Nephron (organoid): ENCODE results near the gene COL4A3.

Experiments used
- H3K27ac Mint-ChIP-seq, 3 experiments: 2 replicates each; pipeline ENCODE4 v1.8.0; 2020; ENCODE audit warnings: mixed read lengths in 3 of 3, mild to moderate bottlenecking in 2 of 3, moderate library complexity in 1 of 3
- H3K27me3 Mint-ChIP-seq: 2 replicates; pipeline ENCODE4 v1.8.0; 2021; ENCODE audit warnings: low read depth, mild to moderate bottlenecking, moderate library complexity, mixed read lengths
- H3K36me3 Mint-ChIP-seq: 2 replicates; pipeline ENCODE4 v1.8.0; 2020; ENCODE audit warnings: low read depth, mixed read lengths
- H3K4me1 Mint-ChIP-seq: 2 replicates; pipeline ENCODE4 v1.8.0; 2020; ENCODE audit warnings: mixed read lengths
- H3K4me3 Mint-ChIP-seq, 3 experiments: 2 replicates each; pipeline ENCODE4 v1.8.0; 2020; ENCODE audit warnings: mild to moderate bottlenecking in 3 of 3, mixed read lengths in 3 of 3, moderate library complexity in 2 of 3
- H3K9me3 Mint-ChIP-seq: 2 replicates; pipeline ENCODE4 v1.8.0; 2020; ENCODE audit warnings: mixed read lengths
- TF ChIP-seq, protein P1 (sequence below), 3 experiments: fragments of 200-600 bp; sonication (generic); IDR thresholded peaks; one replicate each; pipeline ENCODE4 v1.5.0; 2021; ENCODE audit warnings: antibody characterized with exemption in 3 of 3; ENCODE audit not compliant: unreplicated experiment in 3 of 3

COL4A3 gene

GRCh38 chr2:227180770-227181169, 16.3 kb downstream of the COL4A3 start:
- Mint-ChIP-seq H3K4me1 (peaks cover 9% of the 10 kb centered on the region), H3K27me3 (peaks cover 4% of the 10 kb centered on the region), H3K27ac (peak overlapping the region; percentile 79 to 88 (median 87)), H3K4me3 (peak overlapping the region in 1 of 3 experiments; percentile 7), H3K36me3 (no peaks in the 10 kb centered on the region), H3K9me3 (peaks cover under 1% of the 10 kb centered on the region)
- TF ChIP-seq, protein P1, sequence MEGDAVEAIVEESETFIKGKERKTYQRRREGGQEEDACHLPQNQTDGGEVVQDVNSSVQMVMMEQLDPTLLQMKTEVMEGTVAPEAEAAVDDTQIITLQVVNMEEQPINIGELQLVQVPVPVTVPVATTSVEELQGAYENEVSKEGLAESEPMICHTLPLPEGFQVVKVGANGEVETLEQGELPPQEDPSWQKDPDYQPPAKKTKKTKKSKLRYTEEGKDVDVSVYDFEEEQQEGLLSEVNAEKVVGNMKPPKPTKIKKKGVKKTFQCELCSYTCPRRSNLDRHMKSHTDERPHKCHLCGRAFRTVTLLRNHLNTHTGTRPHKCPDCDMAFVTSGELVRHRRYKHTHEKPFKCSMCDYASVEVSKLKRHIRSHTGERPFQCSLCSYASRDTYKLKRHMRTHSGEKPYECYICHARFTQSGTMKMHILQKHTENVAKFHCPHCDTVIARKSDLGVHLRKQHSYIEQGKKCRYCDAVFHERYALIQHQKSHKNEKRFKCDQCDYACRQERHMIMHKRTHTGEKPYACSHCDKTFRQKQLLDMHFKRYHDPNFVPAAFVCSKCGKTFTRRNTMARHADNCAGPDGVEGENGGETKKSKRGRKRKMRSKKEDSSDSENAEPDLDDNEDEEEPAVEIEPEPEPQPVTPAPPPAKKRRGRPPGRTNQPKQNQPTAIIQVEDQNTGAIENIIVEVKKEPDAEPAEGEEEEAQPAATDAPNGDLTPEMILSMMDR (IDR thresholded peaks at IDR 0.05; ENCODE audit: unreplicated experiment in 3 of 3) = no peak

- peaks cover 3% of the 10 kb centered on the region for H3K9me3 Mint-ChIP-seq
- H3K27ac Mint-ChIP-seq = peak overlapping the region; percentile 90 to 92 (median 90)
- H3K36me3 Mint-ChIP-seq = no peaks in the 10 kb centered on the region
- H3K27me3 Mint-ChIP-seq = peaks cover 4% of the 10 kb centered on the region
- TF ChIP-seq, protein P1 (IDR thresholded peaks at IDR 0.05; ENCODE audit: unreplicated experiment in 3 of 3) = no peak
- no peak overlapping the region for H3K4me3 Mint-ChIP-seq
- peaks cover 15% of the 10 kb centered on the region for H3K4me1 Mint-ChIP-seq
Measured at GRCh38 chr2:227182765-227183164, 18.3 kb downstream of the COL4A3 start.

GRCh38 chr2:227183657-227184367, 19.4 kb downstream of the COL4A3 start:
- Mint-ChIP-seq H3K9me3 (peaks cover 3% of the 10 kb centered on the region), H3K27ac (peak overlapping the region; percentile 75 to 90 (median 90)), H3K4me1 (peaks cover 25% of the 10 kb centered on the region), H3K36me3 (no peaks in the 10 kb centered on the region), H3K27me3 (peaks cover 4% of the 10 kb centered on the region), H3K4me3 (no peak overlapping the region)
- TF ChIP-seq, protein P1 (IDR thresholded peaks at IDR 0.05; ENCODE audit: unreplicated experiment in 3 of 3) = no peak

DNA sequence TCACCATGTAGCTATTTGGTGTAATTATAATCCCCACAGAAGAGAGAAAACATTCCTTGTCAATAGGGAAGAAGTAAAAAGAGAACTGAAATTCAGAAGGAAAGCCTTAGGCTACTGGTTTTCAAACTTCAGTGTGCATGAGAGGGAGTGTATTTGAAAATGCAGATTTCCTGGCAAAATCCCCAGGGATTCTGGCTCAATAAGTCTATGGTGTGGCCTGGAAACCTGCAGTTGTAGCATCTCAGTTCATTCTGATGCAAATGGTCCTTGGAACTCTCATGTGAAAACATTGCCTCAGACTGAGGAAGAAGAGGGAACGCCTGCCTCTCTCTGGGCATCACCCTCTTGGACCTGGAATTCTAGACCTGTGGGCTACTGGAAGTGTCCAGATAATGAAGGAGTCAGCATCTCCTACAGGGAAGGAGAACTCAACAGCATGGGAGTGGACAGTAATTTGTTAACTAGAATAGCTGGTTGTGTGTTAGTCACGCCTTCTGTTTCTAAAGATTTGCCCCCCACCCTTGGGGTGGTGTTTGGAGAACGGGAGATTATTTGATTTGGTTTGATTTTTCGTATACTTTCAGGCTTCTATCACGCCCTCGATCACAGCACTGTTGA, 21.3 kb downstream of the COL4A3 start:
- Mint-ChIP-seq H3K27me3 (peaks cover 4% of the 10 kb centered on the region), H3K36me3 (no peaks in the 10 kb centered on the region), H3K27ac (no peak overlapping the region), H3K9me3 (peaks cover 3% of the 10 kb centered on the region), H3K4me1 (peaks cover 30% of the 10 kb centered on the region), H3K4me3 (no peak overlapping the region)
- TF ChIP-seq, protein P1 (IDR thresholded peaks at IDR 0.05; ENCODE audit: unreplicated experiment in 3 of 3) = no peak

GRCh38 chr2:227186751-227187150, 22.3 kb downstream of the COL4A3 start:
- H3K27ac Mint-ChIP-seq = no peak overlapping the region
- H3K9me3 Mint-ChIP-seq = peaks cover 3% of the 10 kb centered on the region
- peaks cover 4% of the 10 kb centered on the region for H3K27me3 Mint-ChIP-seq
- peaks cover 36% of the 10 kb centered on the region for H3K4me1 Mint-ChIP-seq
- TF ChIP-seq, protein P1 (IDR thresholded peaks at IDR 0.05; ENCODE audit: unreplicated experiment in 3 of 3) = no peak
- no peaks in the 10 kb centered on the region for H3K36me3 Mint-ChIP-seq
- no peak overlapping the region for H3K4me3 Mint-ChIP-seq
